Coronary artery (tissue), 2 donors: Measurements from ENCODE around the gene ERCC6L2.

Source experiments
- DNase-seq: peaks from one replicate; pipeline ENCODE4 v3.0.0-alpha.2; 2017; ENCODE audit warnings: low spot score
- H3K27ac ChIP-seq, 2 donors: fragments of 200-600 bp; sonication (generic); one replicate each; pipeline ENCODE4 v1.5.1; 2016 to 2019
- H3K4me3 ChIP-seq: fragments of 200-600 bp; sonication (generic); 2 replicates; pipeline ENCODE4 v1.5.1; 2016; ENCODE audit warnings: mild to moderate bottlenecking, moderate library complexity
- CTCF ChIP-seq: fragments of 200-600 bp; sonication (generic); IDR thresholded peaks from one replicate; pipeline ENCODE4 v1.5.1; 2019; ENCODE audit warnings: antibody characterized with exemption

Gene ERCC6L2

GRCh38 chr9:95971815-95972214, 96.3 kb downstream of the ERCC6L2 start:
- no peak for DNase-seq
- TF ChIP-seq CTCF, result no peak
- H3K4me3 ChIP-seq, result no peak overlapping the region

DNA sequence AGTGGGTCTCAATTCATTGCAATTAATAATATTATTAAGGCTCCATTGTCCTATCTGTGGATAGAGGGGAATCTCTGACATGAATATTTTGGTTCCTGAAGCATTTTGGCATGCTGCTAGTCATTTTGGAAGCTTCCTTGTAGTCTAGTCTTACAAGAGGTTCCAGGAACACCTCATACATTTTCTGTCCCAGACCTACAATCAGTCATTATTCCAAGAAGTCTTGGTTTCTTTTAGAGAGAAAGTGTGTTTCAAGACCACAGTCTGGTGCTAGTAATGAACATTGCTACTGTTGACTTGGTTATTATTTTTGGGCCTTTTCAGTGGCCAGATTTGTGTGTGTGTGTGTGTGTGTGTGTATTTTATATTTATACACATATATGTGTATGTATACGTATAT, 98.9 kb downstream of the ERCC6L2 start:
- no peak for DNase-seq
- no peak overlapping the region for H3K27ac ChIP-seq
- TF ChIP-seq CTCF, result no peak
- H3K4me3 ChIP-seq, result no peak overlapping the region

More at GRCh38 chr9:95971815-95972214, 96.3 kb downstream of the ERCC6L2 start:
- H3K27ac ChIP-seq, result no peak overlapping the region

DNA sequence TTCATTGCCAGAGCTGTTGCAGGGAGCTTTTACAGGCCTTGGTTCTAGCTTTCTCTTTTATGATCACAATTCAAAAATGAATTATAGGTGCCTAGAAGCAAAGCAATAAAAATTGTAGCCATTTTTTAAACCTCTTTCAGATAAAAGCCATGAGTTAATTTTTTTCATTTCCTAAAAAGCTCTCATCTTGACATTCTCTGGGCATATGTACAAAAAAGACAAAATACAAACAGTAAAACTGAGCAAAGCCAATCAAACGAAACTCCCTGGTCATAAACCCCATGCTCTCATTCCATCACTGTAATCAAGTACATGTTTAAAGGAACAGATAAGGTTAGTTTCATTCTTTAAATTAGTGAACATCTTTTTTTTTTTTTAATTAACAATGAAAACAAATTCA, 101.9 kb downstream of the ERCC6L2 start:
- H3K4me3 ChIP-seq, result no peak overlapping the region
- no peak for TF ChIP-seq CTCF
- no peak for DNase-seq
- H3K27ac ChIP-seq, result no peak overlapping the region

- Histone ChIP-seq H3K4me3 (no peak overlapping the region), H3K27ac (no peak overlapping the region)
- no peak for DNase-seq
- no peak for TF ChIP-seq CTCF
Observed at GRCh38 chr9:95978106-95978505, 102.6 kb downstream of the ERCC6L2 start.

DNA sequence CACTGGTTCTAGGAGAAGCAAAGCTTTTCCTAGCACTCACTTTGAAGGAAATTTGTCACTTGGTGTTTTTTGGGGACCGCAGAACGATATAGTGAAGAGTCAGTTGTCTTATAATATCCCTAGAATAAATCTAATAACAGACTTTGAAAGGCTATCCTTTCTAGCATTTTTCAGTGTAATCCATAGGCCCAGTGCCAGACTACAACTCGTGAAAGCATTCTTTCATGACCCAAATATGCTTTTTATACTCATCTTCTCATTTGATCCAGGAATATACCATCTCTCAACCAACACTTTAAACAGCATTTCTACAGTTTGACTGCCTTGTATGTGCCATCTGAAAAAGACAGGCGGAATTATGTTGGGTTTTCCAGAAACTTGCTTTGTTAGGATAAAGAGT, 104.0 kb downstream of the ERCC6L2 start:
- no peak for TF ChIP-seq CTCF
- Histone ChIP-seq H3K4me3 (no peak overlapping the region), H3K27ac (no peak overlapping the region)
- DNase-seq, result no peak

DNA sequence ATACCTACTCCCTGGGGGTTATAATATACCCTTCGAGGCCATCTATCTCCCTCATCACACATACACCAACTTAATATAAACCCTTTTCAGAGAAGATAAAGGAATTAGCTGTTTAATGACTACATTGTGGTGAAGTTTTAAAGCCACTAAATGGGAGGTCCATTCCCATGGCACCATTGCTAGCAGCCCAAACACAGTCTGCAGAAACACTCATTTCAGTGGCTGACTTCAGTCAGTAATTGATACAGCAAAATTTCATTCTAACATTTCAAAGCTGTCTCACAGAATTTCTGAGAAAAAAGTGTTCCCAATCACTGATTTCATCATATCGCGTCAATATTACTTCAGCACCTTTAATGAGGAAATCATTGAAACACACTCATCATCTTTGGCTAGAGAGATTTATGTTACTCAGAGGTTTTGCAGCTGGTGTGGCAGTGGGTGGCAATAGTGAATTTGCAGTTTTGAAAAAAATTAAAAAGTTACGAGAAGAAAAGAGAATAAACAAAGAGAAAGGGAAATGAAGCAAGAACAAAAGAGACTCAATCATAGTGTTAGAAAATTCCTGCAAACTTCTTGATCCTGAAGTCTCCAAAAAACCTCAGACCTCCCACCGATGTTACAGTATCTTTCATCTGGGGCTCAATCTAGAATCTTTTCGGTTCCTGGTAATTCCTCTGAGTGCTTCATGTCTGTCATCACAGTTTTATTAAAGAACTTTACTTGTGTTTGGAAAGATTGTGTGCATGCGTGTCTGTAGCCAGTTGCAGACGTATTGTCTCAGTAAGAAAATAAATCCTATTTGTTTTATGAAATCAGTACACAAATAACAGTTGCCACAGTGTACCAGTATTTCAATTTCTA, 105.0 kb downstream of the ERCC6L2 start:
- Histone ChIP-seq H3K27ac (no peak overlapping the region), H3K4me3 (no peak overlapping the region)
- no peak for DNase-seq
- TF ChIP-seq CTCF, result no peak

- Histone ChIP-seq H3K4me3 (no peak overlapping the region), H3K27ac (no peak overlapping the region)
- TF ChIP-seq CTCF, result no peak
- DNase-seq, result no peak
Observed at GRCh38 chr9:95981761-95982390, 106.4 kb downstream of the ERCC6L2 start.
